WTC11 (cell line): ENCODE data around the gene CPT2. TPM values are rescaled to one million over a fixed set of nuclear protein-coding genes. Genes with fewer than 3 reads are reported as not detected.

Source experiments
- ATAC-seq: fragments of 200-7000 bp; cut with Tn5 transposase; 2 replicates; pipeline ENCODE4 v1.10.0; 2021; ENCODE audit warnings: mild to moderate bottlenecking, moderate library complexity
- CTCF ChIA-PET: fragments of 300-600 bp; sonication (Branson Sonifier 250); formaldehyde crosslinking; loops from one replicate; lab custom pipeline; 2021; ENCODE audit warnings: antibody characterized with exemption; lab: Charles Lee
- POLR2A ChIA-PET: fragments of 350-600 bp; sonication (Branson Sonifier 250); formaldehyde crosslinking; loops from one replicate; lab custom pipeline; 2021; ENCODE audit warnings: antibody characterized with exemption; lab: Charles Lee
- DNase-seq: peaks from one replicate; pipeline ENCODE4 v3.0.0; 2021; ENCODE audit warnings: low spot score
- H3K27ac Mint-ChIP-seq: 2 replicates; pipeline ENCODE4 v1.8.0; 2021; ENCODE audit warnings: mixed read lengths
- H3K27me3 Mint-ChIP-seq: 2 replicates; pipeline ENCODE4 v1.8.0; 2021; ENCODE audit warnings: low read depth, mild to moderate bottlenecking, moderate library complexity, mixed read lengths
- H3K36me3 Mint-ChIP-seq: 2 replicates; pipeline ENCODE4 v1.8.0; 2021; ENCODE audit warnings: mixed read lengths
- H3K4me1 Mint-ChIP-seq: 2 replicates; pipeline ENCODE4 v1.8.0; 2022; ENCODE audit warnings: mixed read lengths
- H3K4me3 Mint-ChIP-seq: 2 replicates; pipeline ENCODE4 v1.8.0; 2021; ENCODE audit warnings: mild to moderate bottlenecking, moderate library complexity, mixed read lengths
- H3K9me3 Mint-ChIP-seq: 2 replicates; pipeline ENCODE4 v1.8.0; 2021; ENCODE audit warnings: mixed read lengths
- CREB1 ChIP-seq: sonication (generic); formaldehyde crosslinking; IDR thresholded peaks from 2 replicates; pipeline ENCODE4 v1.8.0; 2023; ENCODE audit warnings: mild to moderate bottlenecking, missing genetic modification reagents
- ELF4 ChIP-seq: sonication (generic); formaldehyde crosslinking; IDR thresholded peaks from 2 replicates; pipeline ENCODE4 v1.8.1; 2022; ENCODE audit warnings: low read depth, mild to moderate bottlenecking, moderate library complexity, missing genetic modification reagents
- ESRRA ChIP-seq: sonication (generic); formaldehyde crosslinking; IDR thresholded peaks from 2 replicates; pipeline ENCODE4 v1.8.1; 2022; ENCODE audit warnings: mild to moderate bottlenecking, missing genetic modification reagents, borderline replicate concordance
- FOXP4 ChIP-seq: sonication (generic); formaldehyde crosslinking; IDR thresholded peaks from 2 replicates; pipeline ENCODE4 v1.8.0; 2022; ENCODE audit warnings: mild to moderate bottlenecking, missing genetic modification reagents
- GRHL2 ChIP-seq: fragments of 250-450 bp; sonication (Bioruptor Pico); IDR thresholded peaks from 2 replicates; pipeline ENCODE4 v1.8.0; 2022; ENCODE audit warnings: mild to moderate bottlenecking, moderate library complexity; ENCODE audit not compliant: insufficient replicate concordance, severe bottlenecking
- HMGA2 ChIP-seq: fragments of 250-450 bp; sonication (Bioruptor Pico); IDR thresholded peaks from 2 replicates; pipeline ENCODE4 v1.4.0; 2021; ENCODE audit warnings: mild to moderate bottlenecking, moderate library complexity
- IRF1 ChIP-seq: sonication (generic); formaldehyde crosslinking; IDR thresholded peaks from 2 replicates; pipeline ENCODE4 v1.8.0; 2023; ENCODE audit warnings: missing genetic modification reagents
- KAT7 ChIP-seq: sonication (generic); formaldehyde crosslinking; IDR thresholded peaks from 2 replicates; pipeline ENCODE4 v1.8.1; 2023; ENCODE audit warnings: missing genetic modification reagents, mild to moderate bottlenecking, borderline replicate concordance
- NFE2L1 ChIP-seq: sonication (generic); formaldehyde crosslinking; IDR thresholded peaks from 2 replicates; pipeline ENCODE4 v1.8.1; 2023; ENCODE audit warnings: missing genetic modification reagents
- OVOL2 ChIP-seq: fragments of 250-450 bp; sonication (Bioruptor Pico); IDR thresholded peaks from 2 replicates; pipeline ENCODE4 v1.9.0; 2021; ENCODE audit warnings: mild to moderate bottlenecking, borderline replicate concordance
- RELA ChIP-seq: sonication (generic); formaldehyde crosslinking; IDR thresholded peaks from 2 replicates; pipeline ENCODE4 v1.8.1; 2022; ENCODE audit warnings: missing genetic modification reagents, mild to moderate bottlenecking, borderline replicate concordance
- SMAD3 ChIP-seq: sonication (generic); formaldehyde crosslinking; IDR thresholded peaks from 2 replicates; pipeline ENCODE4 v1.8.0; 2022; ENCODE audit warnings: missing genetic modification reagents, mild to moderate bottlenecking, borderline replicate concordance
- STAT6 ChIP-seq: sonication (generic); formaldehyde crosslinking; conservative IDR thresholded peaks from 2 replicates; pipeline ENCODE4 v1.8.1; 2023; ENCODE audit warnings: mild to moderate bottlenecking, low read depth, missing genetic modification reagents, moderate library complexity
- ZNF138 ChIP-seq: sonication (generic); formaldehyde crosslinking; conservative IDR thresholded peaks from 2 replicates; pipeline ENCODE4 v1.8.1; 2022; ENCODE audit warnings: mild to moderate bottlenecking, moderate library complexity, missing genetic modification reagents
- ZNF232 ChIP-seq: sonication (generic); formaldehyde crosslinking; IDR thresholded peaks from 2 replicates; pipeline ENCODE4 v1.8.0; 2022; ENCODE audit warnings: mild to moderate bottlenecking, missing genetic modification reagents
- ZNF396 ChIP-seq: fragments of 250-450 bp; sonication (Bioruptor Pico); IDR thresholded peaks from 2 replicates; pipeline ENCODE4 v1.8.0; 2021; ENCODE audit warnings: mild to moderate bottlenecking, moderate library complexity, borderline replicate concordance
- total RNA-seq: library from RNA; stranded (reverse); gene quantifications from 3 replicates; pipeline ENCODE4 v1.2.3, GENCODE V29; 2021
- TF ChIP-seq, protein P1 (sequence below): fragments of 250-450 bp; sonication (Bioruptor Pico); IDR thresholded peaks from 2 replicates; pipeline ENCODE4 v1.9.0; 2021; ENCODE audit warnings: moderate library complexity, mild to moderate bottlenecking, inconsistent platforms, borderline replicate concordance
- TF ChIP-seq, protein P2 (sequence below): fragments of 250-450 bp; sonication (Bioruptor Pico); IDR thresholded peaks from 2 replicates; pipeline ENCODE4 v1.8.0; 2021; ENCODE audit warnings: mild to moderate bottlenecking
- TF ChIP-seq, protein P3 (sequence below): sonication (generic); formaldehyde crosslinking; IDR thresholded peaks from 2 replicates; pipeline ENCODE4 v1.8.0; 2022; ENCODE audit warnings: mild to moderate bottlenecking, missing genetic modification reagents
- TF ChIP-seq, protein P4 (sequence below): sonication (generic); formaldehyde crosslinking; IDR thresholded peaks from 2 replicates; pipeline ENCODE4 v1.8.1; 2023; ENCODE audit warnings: mild to moderate bottlenecking, missing genetic modification reagents, moderate library complexity

The CPT2 gene
- total RNA-seq, 1 experiment from 2014 or later, result 33.7 TPM

GRCh38 chr1:53197291-53198200, 922 bp downstream of the CPT2 start:
- H3K27me3 Mint-ChIP-seq, result peaks cover 20% of the 10 kb centered on the region
- peak overlapping the region; percentile 93 for H3K4me3 Mint-ChIP-seq
- ATAC-seq, result peak; percentile 15
- DNase-seq, result no peak
- H3K4me1 Mint-ChIP-seq, result peaks cover 20% of the 10 kb centered on the region
- TF ChIP-seq ZNF396 (CRISPR knock-in tag) (no peak), RELA (CRISPR knock-in tag) (no peak), OVOL2 (CRISPR knock-in tag) (no peak), SMAD3 (no peak), ELF4 (CRISPR knock-in tag) (no peak), NFE2L1 (no peak), GRHL2 (CRISPR knock-in tag) (no peak), FOXP4 (CRISPR knock-in tag) (no peak), CREB1 (CRISPR knock-in tag) (no peak), ZNF138 (no peak), ESRRA (CRISPR knock-in tag) (no peak), IRF1 (no peak), STAT6 (CRISPR knock-in tag) (no peak), ZNF232 (CRISPR knock-in tag) (no peak), HMGA2 (CRISPR knock-in tag) (no peak), KAT7 (CRISPR knock-in tag) (no peak)
- TF ChIP-seq, protein P1, sequence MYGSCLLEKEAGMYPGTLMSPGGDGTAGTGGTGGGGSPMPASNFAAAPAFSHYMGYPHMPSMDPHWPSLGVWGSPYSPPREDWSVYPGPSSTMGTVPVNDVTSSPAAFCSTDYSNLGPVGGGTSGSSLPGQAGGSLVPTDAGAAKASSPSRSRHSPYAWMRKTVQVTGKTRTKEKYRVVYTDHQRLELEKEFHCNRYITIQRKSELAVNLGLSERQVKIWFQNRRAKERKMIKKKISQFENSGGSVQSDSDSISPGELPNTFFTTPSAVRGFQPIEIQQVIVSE (CRISPR knock-in tag), result no peak
- TF ChIP-seq, protein P2, sequence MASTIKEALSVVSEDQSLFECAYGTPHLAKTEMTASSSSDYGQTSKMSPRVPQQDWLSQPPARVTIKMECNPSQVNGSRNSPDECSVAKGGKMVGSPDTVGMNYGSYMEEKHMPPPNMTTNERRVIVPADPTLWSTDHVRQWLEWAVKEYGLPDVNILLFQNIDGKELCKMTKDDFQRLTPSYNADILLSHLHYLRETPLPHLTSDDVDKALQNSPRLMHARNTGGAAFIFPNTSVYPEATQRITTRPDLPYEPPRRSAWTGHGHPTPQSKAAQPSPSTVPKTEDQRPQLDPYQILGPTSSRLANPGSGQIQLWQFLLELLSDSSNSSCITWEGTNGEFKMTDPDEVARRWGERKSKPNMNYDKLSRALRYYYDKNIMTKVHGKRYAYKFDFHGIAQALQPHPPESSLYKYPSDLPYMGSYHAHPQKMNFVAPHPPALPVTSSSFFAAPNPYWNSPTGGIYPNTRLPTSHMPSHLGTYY (CRISPR knock-in tag), result no peak
- TF ChIP-seq, protein P3, sequence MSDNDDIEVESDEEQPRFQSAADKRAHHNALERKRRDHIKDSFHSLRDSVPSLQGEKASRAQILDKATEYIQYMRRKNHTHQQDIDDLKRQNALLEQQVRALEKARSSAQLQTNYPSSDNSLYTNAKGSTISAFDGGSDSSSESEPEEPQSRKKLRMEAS (CRISPR knock-in tag), result no peak
- TF ChIP-seq, protein P4, sequence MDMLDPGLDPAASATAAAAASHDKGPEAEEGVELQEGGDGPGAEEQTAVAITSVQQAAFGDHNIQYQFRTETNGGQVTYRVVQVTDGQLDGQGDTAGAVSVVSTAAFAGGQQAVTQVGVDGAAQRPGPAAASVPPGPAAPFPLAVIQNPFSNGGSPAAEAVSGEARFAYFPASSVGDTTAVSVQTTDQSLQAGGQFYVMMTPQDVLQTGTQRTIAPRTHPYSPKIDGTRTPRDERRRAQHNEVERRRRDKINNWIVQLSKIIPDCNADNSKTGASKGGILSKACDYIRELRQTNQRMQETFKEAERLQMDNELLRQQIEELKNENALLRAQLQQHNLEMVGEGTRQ (CRISPR knock-in tag), result no peak
- ChIA-PET POLR2A (no interaction called here), CTCF (no interaction called here)
- H3K9me3 Mint-ChIP-seq, result no peaks in the 10 kb centered on the region
- H3K36me3 Mint-ChIP-seq, result peaks cover 17% of the 10 kb centered on the region
- peak overlapping the region; percentile 87 for H3K27ac Mint-ChIP-seq
